Sigmoid colon (tissue), 7 donors: ENCODE measurements around the gene UBE3C. TPM values are rescaled to one million over a fixed set of nuclear protein-coding genes. Genes with fewer than 3 reads are reported as not detected.

Experiments
- DNase-seq: peaks from one replicate; pipeline ENCODE4 v3.0.0-alpha.2; 2019
- H3K27ac ChIP-seq, 4 donors: fragments of 200-600 bp; sonication (generic); one replicate each; pipeline ENCODE4 v1.5.1; 2016 to 2019; ENCODE audit warnings: mild to moderate bottlenecking in 1 of 4
- H3K27me3 ChIP-seq, 3 donors: fragments of 200-600 bp; sonication (generic); one replicate each; pipeline ENCODE4 v1.5.1; 2019; ENCODE audit warnings: mild to moderate bottlenecking in 1 of 3
- H3K36me3 ChIP-seq, 4 donors: fragments of 200-600 bp; sonication (generic); one replicate each; pipeline ENCODE4 v1.5.1; 2016 to 2019
- H3K4me1 ChIP-seq, 4 donors: fragments of 200-600 bp; sonication (generic); one replicate each; pipeline ENCODE4 v1.5.1; 2017 to 2019
- H3K4me3 ChIP-seq, 4 donors: fragments of 200-600 bp; sonication (generic); one replicate each; pipeline ENCODE4 v1.5.1; 2017 to 2019; ENCODE audit warnings: mild to moderate bottlenecking in 2 of 4, moderate library complexity in 1 of 4
- H3K9me3 ChIP-seq, 4 donors: fragments of 200-600 bp in 3 of 4; sonication (generic) in 3 of 4; one replicate each; pipeline versions ENCODE4 v1.5.1 to v1.6.1; 2013 to 2019
- EP300 ChIP-seq, 4 donors: sonication (generic); formaldehyde crosslinking; IDR thresholded peaks; one replicate each; pipeline ENCODE4 v1.6.1; 2017; ENCODE audit warnings: antibody characterized with exemption in 4 of 4
- POLR2A ChIP-seq, 2 donors: fragments of 450-650 bp; IDR thresholded peaks; one replicate each; pipeline ENCODE4 v1.6.1; 2016; ENCODE audit warnings: antibody characterized with exemption in 2 of 2, mild to moderate bottlenecking in 2 of 2, moderate library complexity in 2 of 2
- POLR2AphosphoS5 ChIP-seq, 4 donors: sonication (generic); formaldehyde crosslinking; IDR thresholded peaks; one replicate each; pipeline ENCODE4 v1.6.1; 2017; ENCODE audit warnings: antibody characterized with exemption in 4 of 4
- WGBS, 2 donors: extraction: QIAGEN DNeasy Blood & Tissue Kit; methylation state at CpG; one replicate each; pipeline ENCODE4 v1.1.7; 2013; 5-methylcytosine and 5-hydroxymethylcytosine counted together
- intact Hi-C: fragments of 100-400 bp; cut with DNase I; formaldehyde crosslinking; loops from one replicate; pipeline ENCODE4 v1.15.1; 2023
- polyA plus RNA-seq, 3 donors: library from polyadenylated mRNA; stranded (reverse); fragments of 200-250 nt; gene quantifications; one replicate each; pipeline ENCODE4 v1.2.3, GENCODE V29; 2013
- total RNA-seq, 4 donors: library from RNA; depleted of rRNA; stranded (reverse); fragments of >200 nt; gene quantifications; one replicate each; pipeline ENCODE4 v1.1.0, GENCODE V29; 2016
- TF ChIP-seq, protein P1 (sequence below), 4 experiments: fragments of 450-650 bp in 3 of 4; fragments of 200-600 bp in 1 of 4; IDR thresholded peaks; one replicate each; pipeline ENCODE4 v1.5.1; 2016 to 2019; ENCODE audit warnings: antibody characterized with exemption in 4 of 4, mild to moderate bottlenecking in 3 of 4, moderate library complexity in 2 of 4
- donor health status: healthy with polysubstance abuse.
- donor health status: Bipolar disorder and iron deficiency.
- donor health status: healthy.

UBE3C gene
- total and polyA plus RNA-seq, 7 donors = 21.0 to 84.2 (median 55.7) TPM

- Histone ChIP-seq H3K9me3 (no peaks in the 10 kb centered on the region), H3K27ac (no peak overlapping the region), H3K36me3 (peaks cover 22 to 100% (median 45%) of the 10 kb centered on the region in 4 donors), H3K27me3 (no peaks in the 10 kb centered on the region), H3K4me1 (no peaks in the 10 kb centered on the region), H3K4me3 (no peak overlapping the region)
- no peak for TF ChIP-seq EP300 (IDR thresholded peaks at IDR 0.05)
- TF ChIP-seq POLR2AphosphoS5 (IDR thresholded peaks at IDR 0.05) = no peak
- TF ChIP-seq, protein P1, sequence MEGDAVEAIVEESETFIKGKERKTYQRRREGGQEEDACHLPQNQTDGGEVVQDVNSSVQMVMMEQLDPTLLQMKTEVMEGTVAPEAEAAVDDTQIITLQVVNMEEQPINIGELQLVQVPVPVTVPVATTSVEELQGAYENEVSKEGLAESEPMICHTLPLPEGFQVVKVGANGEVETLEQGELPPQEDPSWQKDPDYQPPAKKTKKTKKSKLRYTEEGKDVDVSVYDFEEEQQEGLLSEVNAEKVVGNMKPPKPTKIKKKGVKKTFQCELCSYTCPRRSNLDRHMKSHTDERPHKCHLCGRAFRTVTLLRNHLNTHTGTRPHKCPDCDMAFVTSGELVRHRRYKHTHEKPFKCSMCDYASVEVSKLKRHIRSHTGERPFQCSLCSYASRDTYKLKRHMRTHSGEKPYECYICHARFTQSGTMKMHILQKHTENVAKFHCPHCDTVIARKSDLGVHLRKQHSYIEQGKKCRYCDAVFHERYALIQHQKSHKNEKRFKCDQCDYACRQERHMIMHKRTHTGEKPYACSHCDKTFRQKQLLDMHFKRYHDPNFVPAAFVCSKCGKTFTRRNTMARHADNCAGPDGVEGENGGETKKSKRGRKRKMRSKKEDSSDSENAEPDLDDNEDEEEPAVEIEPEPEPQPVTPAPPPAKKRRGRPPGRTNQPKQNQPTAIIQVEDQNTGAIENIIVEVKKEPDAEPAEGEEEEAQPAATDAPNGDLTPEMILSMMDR (IDR thresholded peaks at IDR 0.05) = no peak
- TF ChIP-seq POLR2A (IDR thresholded peaks at IDR 0.05) = no peak
- no peak for DNase-seq
- 80 to 83% methylated on average over 8 of the region's 8 CpGs for WGBS, 2 donors
- intact Hi-C loops = no loop called here
Observed at GRCh38 chr7:157188091-157188665, 49.5 kb downstream of the UBE3C start.

GRCh38 chr7:157189405-157189804 lies 50.7 kb downstream of the UBE3C start:
- no peaks in the 10 kb centered on the region for H3K27me3 ChIP-seq
- H3K4me3 ChIP-seq = no peak overlapping the region
- no peaks in the 10 kb centered on the region for H3K9me3 ChIP-seq
- H3K36me3 ChIP-seq = peaks cover 16 to 97% (median 38%) of the 10 kb centered on the region in 4 donors
- H3K27ac ChIP-seq = no peak overlapping the region
- no peak for DNase-seq
- 93 to 95% methylated on average over 6 of the region's 6 CpGs for WGBS, 2 donors
- H3K4me1 ChIP-seq = no peaks in the 10 kb centered on the region
- intact Hi-C loops = no loop called here
- TF ChIP-seq, protein P1 (IDR thresholded peaks at IDR 0.05) = no peak
- no peak for TF ChIP-seq EP300 (IDR thresholded peaks at IDR 0.05)
- no peak for TF ChIP-seq POLR2A (IDR thresholded peaks at IDR 0.05)
- no peak for TF ChIP-seq POLR2AphosphoS5 (IDR thresholded peaks at IDR 0.05)

DNA sequence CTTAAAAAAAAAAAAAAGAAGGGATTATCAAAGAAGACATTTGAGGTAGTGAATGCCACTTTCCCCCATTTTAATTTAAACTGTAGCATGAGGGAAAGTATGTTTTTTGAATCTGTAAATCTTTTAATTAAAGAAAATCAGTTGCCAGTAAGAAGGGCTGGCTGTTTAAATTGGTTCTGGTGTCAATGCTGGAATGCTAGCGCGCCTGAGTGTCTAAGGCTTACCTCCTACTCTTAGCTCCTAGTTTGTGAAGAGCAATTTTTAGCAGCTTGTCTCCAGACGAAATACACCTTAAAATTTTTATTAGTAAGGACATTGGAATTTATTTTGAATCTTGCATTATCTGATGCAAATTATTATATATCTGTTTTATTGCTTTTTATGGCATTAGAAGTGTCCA lies 54.1 kb downstream of the UBE3C start:
- Histone ChIP-seq H3K27ac (no peak overlapping the region), H3K27me3 (no peaks in the 10 kb centered on the region), H3K4me1 (no peaks in the 10 kb centered on the region), H3K4me3 (no peak overlapping the region), H3K36me3 (peaks cover 3 to 86% (median 20%) of the 10 kb centered on the region in 4 donors), H3K9me3 (no peaks in the 10 kb centered on the region)
- DNase-seq = no peak
- intact Hi-C loops = no loop called here
- 77 to 89% methylated on average over 3 of the region's 3 CpGs for WGBS, 2 donors
- TF ChIP-seq EP300 (IDR thresholded peaks at IDR 0.05) (no peak), POLR2A (IDR thresholded peaks at IDR 0.05) (no peak), POLR2AphosphoS5 (IDR thresholded peaks at IDR 0.05) (no peak)
- TF ChIP-seq, protein P1 (IDR thresholded peaks at IDR 0.05) = no peak

DNA sequence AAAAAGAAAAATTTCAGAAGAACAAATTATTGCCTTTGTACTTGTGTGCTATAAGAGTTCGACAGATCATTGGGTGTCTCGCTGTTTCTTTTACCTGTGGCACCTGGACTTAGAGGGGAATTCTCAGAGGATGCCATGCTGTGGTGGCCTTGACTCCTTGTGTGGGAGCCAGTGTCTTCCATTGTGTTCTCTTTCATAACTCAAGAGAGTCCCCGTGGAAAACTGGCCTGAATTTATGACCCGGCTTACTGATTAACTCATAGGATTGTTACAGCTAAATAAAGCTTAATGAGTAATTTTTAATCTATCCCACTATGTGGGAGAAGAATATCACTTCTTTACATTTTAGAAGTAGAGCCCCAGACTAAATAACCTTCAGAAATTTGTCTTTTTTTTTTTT lies 54.5 kb downstream of the UBE3C start:
- peaks cover 0 to 86% (median 19%) of the 10 kb centered on the region in 4 donors for H3K36me3 ChIP-seq
- no peak overlapping the region for H3K27ac ChIP-seq
- intact Hi-C loops = no loop called here
- DNase-seq = no peak
- no peaks in the 10 kb centered on the region for H3K9me3 ChIP-seq
- 47 to 78% methylated on average over 4 of the region's 4 CpGs for WGBS, 2 donors
- no peak overlapping the region for H3K4me3 ChIP-seq
- H3K4me1 ChIP-seq = no peaks in the 10 kb centered on the region
- TF ChIP-seq, protein P1 (IDR thresholded peaks at IDR 0.05) = no peak
- TF ChIP-seq POLR2A (IDR thresholded peaks at IDR 0.05) = no peak
- H3K27me3 ChIP-seq = no peaks in the 10 kb centered on the region

GRCh38 chr7:157194948-157195347 lies 56.2 kb downstream of the UBE3C start:
- H3K36me3 ChIP-seq = peaks cover 0 to 76% (median 11%) of the 10 kb centered on the region in 4 donors
- 93 to 97% methylated on average over 3 of the region's 3 CpGs for WGBS, 2 donors
- DNase-seq = no peak
- no peaks in the 10 kb centered on the region for H3K4me1 ChIP-seq
- no peak for TF ChIP-seq EP300 (IDR thresholded peaks at IDR 0.05)
- TF ChIP-seq, protein P1 (IDR thresholded peaks at IDR 0.05) = no peak
- TF ChIP-seq POLR2AphosphoS5 (IDR thresholded peaks at IDR 0.05) = no peak
- TF ChIP-seq POLR2A (IDR thresholded peaks at IDR 0.05) = no peak
- no peak overlapping the region for H3K4me3 ChIP-seq
- H3K27ac ChIP-seq = no peak overlapping the region
- no peaks in the 10 kb centered on the region for H3K9me3 ChIP-seq
- no peaks in the 10 kb centered on the region for H3K27me3 ChIP-seq
- intact Hi-C loops = no loop called here
